Nucleus accumbens (tissue), 56 donors: ENCODE data around the gene BCL6B.
A peak's percentile ranks its signal among the peaks of the same experiment; 100 is the strongest.
"Not testable (repeated sequence)": the region's sequence is repeated elsewhere in the genome, so short reads cannot be mapped to it uniquely, and the experiment has no call there.

ENCODE experiments used
- DNase-seq, 56 donors: peaks; one replicate each; lab custom pipeline; 2025; lab: John Stamatoyannopoulos, UW

The BCL6B gene

GRCh38 chr17:7026471-7027115 is 3.7 kb downstream of the BCL6B start:
- DNase-seq: no peak

GRCh38 chr17:7027335-7027734 is 4.5 kb downstream of the BCL6B start:
- no peak for DNase-seq

GRCh38 chr17:7029096-7029495 is 6.2 kb downstream of the BCL6B start:
- DNase-seq: no peak

GRCh38 chr17:7029659-7030058 is 6.8 kb downstream of the BCL6B start:
- DNase-seq: no peak

GRCh38 chr17:7034955-7035590 is 12.2 kb downstream of the BCL6B start:
- DNase-seq: no peak

GRCh38 chr17:7035591-7036368 is 12.9 kb downstream of the BCL6B start, which contains the start of gene SLC16A13:
Gene SLC16A13, plus strand, starts transcription at chr17:7036015. Its CDS starts 368 bp downstream, at chr17:7036383.
- DNase-seq: peak in 55 of 56 donors; percentile 27 to 97 (median 86)

GRCh38 chr17:7038025-7038862 is 15.4 kb downstream of the BCL6B start:
- no peak for DNase-seq

GRCh38 chr17:7039832-7040231 is 17.0 kb downstream of the BCL6B start:
- no peak for DNase-seq

- DNase-seq: no peak
Measured at GRCh38 chr17:7041607-7042500, 19.0 kb downstream of the BCL6B start.

- peak in 3 of 56 donors; percentile 27 to 61 (median 27) for DNase-seq
Measured at GRCh38 chr17:7042501-7043181, 19.8 kb downstream of the BCL6B start.

- no peak for DNase-seq
Measured at GRCh38 chr17:7043182-7043496, 20.3 kb downstream of the BCL6B start.

GRCh38 chr17:7043497-7044198 is 20.8 kb downstream of the BCL6B start, which contains the start of gene SLC16A11:
Gene SLC16A11, minus strand, starts transcription at chr17:7044092. Its CDS starts 579 bp downstream, at chr17:7043513.
- DNase-seq: peak in 11 of 56 donors; percentile 3 to 69 (median 29)

GRCh38 chr17:7045492-7046126 is 22.8 kb downstream of the BCL6B start:
- peak in 5 of 56 donors; percentile 3 to 42 (median 12) for DNase-seq

- DNase-seq: peak in 13 of 56 donors; percentile 2 to 45 (median 10)
Measured at GRCh38 chr17:7046127-7046724, 23.4 kb downstream of the BCL6B start.

GRCh38 chr17:7046725-7047397 is 24.0 kb downstream of the BCL6B start:
- DNase-seq: not testable (repeated sequence)

- no peak for DNase-seq
Measured at GRCh38 chr17:7047566-7047965, 24.7 kb downstream of the BCL6B start.

- no peak for DNase-seq
Measured at GRCh38 chr17:7048968-7049367, 26.1 kb downstream of the BCL6B start.
